Nephron (organoid): Measurements from ENCODE around the gene RASGRF2.

ENCODE experiments used
- H3K27ac Mint-ChIP-seq, 3 experiments: 2 replicates each; pipeline ENCODE4 v1.8.0; 2020; ENCODE audit warnings: mixed read lengths in 3 of 3, mild to moderate bottlenecking in 2 of 3, moderate library complexity in 1 of 3
- H3K27me3 Mint-ChIP-seq: 2 replicates; pipeline ENCODE4 v1.8.0; 2021; ENCODE audit warnings: low read depth, mild to moderate bottlenecking, moderate library complexity, mixed read lengths
- H3K36me3 Mint-ChIP-seq: 2 replicates; pipeline ENCODE4 v1.8.0; 2020; ENCODE audit warnings: low read depth, mixed read lengths
- H3K4me1 Mint-ChIP-seq: 2 replicates; pipeline ENCODE4 v1.8.0; 2020; ENCODE audit warnings: mixed read lengths
- H3K4me3 Mint-ChIP-seq, 3 experiments: 2 replicates each; pipeline ENCODE4 v1.8.0; 2020; ENCODE audit warnings: mild to moderate bottlenecking in 3 of 3, mixed read lengths in 3 of 3, moderate library complexity in 2 of 3
- H3K9me3 Mint-ChIP-seq: 2 replicates; pipeline ENCODE4 v1.8.0; 2020; ENCODE audit warnings: mixed read lengths
- CTCF ChIP-seq, 3 experiments: fragments of 200-600 bp; sonication (generic); IDR thresholded peaks; one replicate each; pipeline ENCODE4 v1.5.0; 2021; ENCODE audit warnings: antibody characterized with exemption in 3 of 3; ENCODE audit not compliant: unreplicated experiment in 3 of 3

RASGRF2 gene

GRCh38 chr5:80967500-80968181 lies 7.5 kb downstream of the RASGRF2 start:
- no peaks in the 10 kb centered on the region for H3K36me3 Mint-ChIP-seq
- no peaks in the 10 kb centered on the region for H3K9me3 Mint-ChIP-seq
- H3K27ac Mint-ChIP-seq = no peak overlapping the region
- H3K4me1 Mint-ChIP-seq = peaks cover 7% of the 10 kb centered on the region
- H3K27me3 Mint-ChIP-seq = peaks cover 41% of the 10 kb centered on the region
- no peak for TF ChIP-seq CTCF (IDR thresholded peaks at IDR 0.05; ENCODE audit: unreplicated experiment in 3 of 3)
- no peak overlapping the region for H3K4me3 Mint-ChIP-seq

GRCh38 chr5:80973027-80973426 lies 12.9 kb downstream of the RASGRF2 start:
- no peaks in the 10 kb centered on the region for H3K36me3 Mint-ChIP-seq
- peaks cover 7% of the 10 kb centered on the region for H3K4me1 Mint-ChIP-seq
- H3K27ac Mint-ChIP-seq = no peak overlapping the region
- H3K9me3 Mint-ChIP-seq = no peaks in the 10 kb centered on the region
- H3K4me3 Mint-ChIP-seq = no peak overlapping the region
- H3K27me3 Mint-ChIP-seq = peaks cover 7% of the 10 kb centered on the region
- no peak for TF ChIP-seq CTCF (IDR thresholded peaks at IDR 0.05; ENCODE audit: unreplicated experiment in 3 of 3)

GRCh38 chr5:80975065-80975464 lies 14.9 kb downstream of the RASGRF2 start:
- no peak for TF ChIP-seq CTCF (IDR thresholded peaks at IDR 0.05; ENCODE audit: unreplicated experiment in 3 of 3)
- H3K36me3 Mint-ChIP-seq = no peaks in the 10 kb centered on the region
- no peak overlapping the region for H3K27ac Mint-ChIP-seq

GRCh38 chr5:80976985-80977384 lies 16.8 kb downstream of the RASGRF2 start:
- no peaks in the 10 kb centered on the region for H3K9me3 Mint-ChIP-seq
- peaks cover 4% of the 10 kb centered on the region for H3K27me3 Mint-ChIP-seq
- no peak overlapping the region for H3K4me3 Mint-ChIP-seq
- TF ChIP-seq CTCF (IDR thresholded peaks at IDR 0.05; ENCODE audit: unreplicated experiment in 3 of 3) = no peak
- H3K27ac Mint-ChIP-seq = no peak overlapping the region
- peaks cover 4% of the 10 kb centered on the region for H3K4me1 Mint-ChIP-seq
- no peaks in the 10 kb centered on the region for H3K36me3 Mint-ChIP-seq

More at GRCh38 chr5:80975065-80975464, 14.9 kb downstream of the RASGRF2 start:
- Mint-ChIP-seq H3K4me1 (peaks cover 4% of the 10 kb centered on the region), H3K9me3 (no peaks in the 10 kb centered on the region), H3K4me3 (no peak overlapping the region), H3K27me3 (peaks cover 4% of the 10 kb centered on the region)

- Mint-ChIP-seq H3K9me3 (no peaks in the 10 kb centered on the region), H3K27ac (no peak overlapping the region), H3K36me3 (no peaks in the 10 kb centered on the region), H3K27me3 (peaks cover 4% of the 10 kb centered on the region), H3K4me1 (peaks cover 4% of the 10 kb centered on the region), H3K4me3 (no peak overlapping the region)
- no peak for TF ChIP-seq CTCF (IDR thresholded peaks at IDR 0.05; ENCODE audit: unreplicated experiment in 3 of 3)
These were observed 17.6 kb downstream of the RASGRF2 start for GRCh38 chr5:80977764-80978163.

GRCh38 chr5:80978772-80979317 lies 18.7 kb downstream of the RASGRF2 start:
- no peaks in the 10 kb centered on the region for H3K36me3 Mint-ChIP-seq
- no peaks in the 10 kb centered on the region for H3K9me3 Mint-ChIP-seq
- no peaks in the 10 kb centered on the region for H3K27me3 Mint-ChIP-seq
- no peak overlapping the region for H3K27ac Mint-ChIP-seq
- no peak overlapping the region for H3K4me3 Mint-ChIP-seq
- no peak for TF ChIP-seq CTCF (IDR thresholded peaks at IDR 0.05; ENCODE audit: unreplicated experiment in 3 of 3)
- peaks cover 4% of the 10 kb centered on the region for H3K4me1 Mint-ChIP-seq
